ENCODE results near the gene KIAA0930.
A peak's percentile ranks its signal among the peaks of the same experiment; 100 is the strongest.

Gene KIAA0930

DNA sequence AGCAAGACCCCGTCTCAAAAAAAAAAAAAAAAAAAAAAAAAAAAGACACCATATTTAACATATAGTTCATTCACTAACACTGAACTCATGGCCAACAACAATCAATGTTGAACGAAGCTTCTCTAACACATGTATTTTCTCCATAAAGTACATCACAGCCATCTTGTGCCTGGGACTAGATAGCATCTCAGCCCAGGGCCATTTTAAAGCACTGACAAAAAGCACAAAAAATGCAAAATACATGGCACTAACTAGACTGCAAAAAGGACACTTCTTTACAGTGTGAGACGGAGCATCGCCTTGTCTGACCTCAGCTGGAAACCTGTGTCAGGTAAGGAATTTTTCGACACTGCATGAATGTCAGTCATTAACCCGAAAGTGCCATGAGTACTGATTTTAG, 23.3 kb downstream of the KIAA0930 start:
- ChIA-PET POLR2A (interaction anchor here (0.6 kb wide), 1 partner anchor 1746 kb away, joined by 3 read pairs; no protein-coding TSS in a partner anchor), CTCF (interaction anchor here (1.3 to 2.0 kb wide), 4 partner anchors 8 to 52 kb away, joined by 3 to 4 read pairs (median 4); no protein-coding TSS in a partner anchor)
- Histone ChIP-seq H3K36me3 (ENCODE audit: control insufficient read depth in 4 of 4, insufficient read depth in 4 of 4, low read length in 3 of 4) (no peaks in the 10 kb centered on the region), H3K27ac (ENCODE audit: insufficient read depth in 1 of 2, low read depth in 1 of 2, low read length in 2 of 2, poor library complexity in 1 of 2, severe bottlenecking in 2 of 2) (no peak overlapping the region), H3K27me3 (replicated peaks in 2 of 5; ENCODE audit: control insufficient read depth in 4 of 5, insufficient read depth in 5 of 5, low read length in 4 of 5) (no peaks in the 10 kb centered on the region), H3K4me1 (ENCODE audit: control extremely low read depth in 1 of 4, control insufficient read depth in 4 of 4, insufficient read depth in 4 of 4, low read length in 3 of 4) (peaks cover 0 to 35% (median 26%) of the 10 kb centered on the region in 4 experiments), H3K4me3 (ENCODE audit: control insufficient read depth in 1 of 7, extremely low read depth in 1 of 7, insufficient read depth in 4 of 7, low read depth in 2 of 7, low read length in 6 of 7) (no peak overlapping the region), H3K9me3 (ENCODE audit: control extremely low read depth in 1 of 5, control insufficient read depth in 4 of 5, insufficient read depth in 2 of 5, low read depth in 1 of 5, low read length in 4 of 5) (no peaks in the 10 kb centered on the region)
- DNase-seq = no peak
- WGBS (ENCODE audit: insufficient coverage) = 100% methylated on average over 3 of the region's 6 CpGs

DNA sequence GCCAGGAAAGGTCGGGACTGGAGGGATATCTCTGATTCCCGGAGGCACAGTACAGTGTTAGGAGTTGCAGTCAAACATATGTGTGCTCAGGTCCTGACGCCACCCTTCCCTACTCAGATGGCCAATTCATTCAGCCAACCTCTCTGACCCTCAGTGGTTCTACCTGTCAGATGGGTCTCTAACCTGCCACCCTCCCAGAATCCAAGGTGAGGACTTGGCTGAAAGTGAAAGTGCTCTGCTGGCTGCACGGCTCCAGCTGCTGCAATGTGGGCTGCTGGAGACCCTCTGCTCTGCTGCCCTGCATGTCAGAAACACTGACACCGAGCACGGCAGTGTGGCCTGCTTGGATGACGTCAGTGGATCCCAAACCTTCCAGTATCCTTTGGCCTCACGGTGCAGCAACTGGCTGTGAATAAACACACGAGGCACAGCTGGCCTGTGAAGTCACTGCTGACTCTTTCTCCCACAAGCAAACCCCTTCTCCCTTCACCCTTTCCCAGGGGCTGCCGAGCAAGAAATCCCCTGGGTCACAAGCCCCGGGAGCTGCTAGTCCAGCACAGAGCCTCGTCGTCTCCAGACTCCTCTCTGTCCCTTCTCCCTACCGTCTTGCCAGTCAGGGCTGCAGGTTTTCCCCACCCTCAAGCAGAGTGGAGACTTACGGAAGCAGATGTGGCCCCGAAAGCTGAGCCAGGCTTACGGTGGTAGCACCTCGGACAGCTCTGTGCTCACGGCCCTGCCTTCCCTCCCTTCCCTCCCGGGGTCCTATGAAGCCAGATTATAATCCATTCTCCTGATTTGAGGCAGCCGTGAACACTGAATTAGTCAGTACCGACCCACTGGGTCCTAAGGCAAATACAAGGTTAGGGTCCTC, 24.3 kb downstream of the KIAA0930 start:
- H3K27me3 ChIP-seq (replicated peaks in 2 of 5; ENCODE audit: control insufficient read depth in 4 of 5, insufficient read depth in 5 of 5, low read length in 4 of 5) = no peaks in the 10 kb centered on the region
- ChIA-PET CTCF (interaction anchor here (1.3 to 2.0 kb wide), 3 partner anchors 7 to 23 kb away, joined by 3 to 4 read pairs (median 4); no protein-coding TSS in a partner anchor), POLR2A (interaction anchor here (0.6 kb wide), 1 partner anchor 19 kb away, joined by 4 read pairs; no protein-coding TSS in a partner anchor)
- H3K36me3 ChIP-seq (ENCODE audit: control insufficient read depth in 4 of 4, insufficient read depth in 4 of 4, low read length in 3 of 4) = peaks cover 2 to 7% (median 4%) of the 10 kb centered on the region in 4 experiments
- no peak overlapping the region for H3K27ac ChIP-seq (ENCODE audit: insufficient read depth in 1 of 2, low read depth in 1 of 2, low read length in 2 of 2, poor library complexity in 1 of 2, severe bottlenecking in 2 of 2)
- H3K9me3 ChIP-seq (ENCODE audit: control extremely low read depth in 1 of 5, control insufficient read depth in 4 of 5, insufficient read depth in 2 of 5, low read depth in 1 of 5, low read length in 4 of 5) = no peaks in the 10 kb centered on the region
- H3K4me3 ChIP-seq (ENCODE audit: control insufficient read depth in 1 of 7, extremely low read depth in 1 of 7, insufficient read depth in 4 of 7, low read depth in 2 of 7, low read length in 6 of 7) = no peak overlapping the region
- no peak for DNase-seq
- H3K4me1 ChIP-seq (ENCODE audit: control extremely low read depth in 1 of 4, control insufficient read depth in 4 of 4, insufficient read depth in 4 of 4, low read length in 3 of 4) = peaks cover 0 to 26% (median 17%) of the 10 kb centered on the region in 4 experiments
- WGBS (ENCODE audit: insufficient coverage) = 86% methylated on average over 17 of the region's 22 CpGs

DNA sequence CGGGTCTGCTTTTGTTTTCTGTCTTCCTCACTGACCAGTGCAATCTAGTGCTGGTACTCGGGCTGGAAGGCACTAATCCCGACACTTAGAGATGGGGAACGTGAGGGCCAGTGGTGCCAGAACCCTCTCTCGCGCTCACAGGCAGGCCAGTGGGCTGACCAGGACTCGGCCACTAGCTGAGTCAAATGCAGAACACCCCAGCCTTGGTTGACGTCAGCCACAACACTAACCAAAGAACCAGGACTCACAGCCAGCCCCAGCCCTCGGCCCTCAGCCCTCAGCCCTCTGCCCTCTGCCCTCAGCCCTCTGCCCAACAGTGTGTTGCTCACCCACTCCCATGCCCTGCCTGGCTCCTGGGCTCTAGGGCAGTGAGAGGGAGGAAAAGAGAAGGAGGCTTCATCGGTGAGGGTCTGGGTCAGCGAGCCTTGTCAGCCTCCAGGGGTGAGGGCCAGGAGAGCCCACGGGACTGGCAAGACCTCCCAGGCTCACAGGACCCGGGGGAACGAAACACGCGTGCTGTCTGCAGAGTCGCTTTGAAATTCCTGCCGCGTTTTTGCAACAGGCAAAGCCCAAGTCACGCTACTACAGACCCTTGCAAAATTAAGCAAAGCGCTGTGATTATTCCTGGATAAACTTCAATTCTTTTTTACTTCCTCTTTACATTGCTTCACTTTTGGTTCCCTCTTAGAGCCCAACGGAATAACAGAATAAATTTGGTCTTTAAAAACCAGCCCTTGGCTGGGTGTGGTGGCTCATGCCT, 27.5 kb downstream of the KIAA0930 start:
- peak in 2 of 3 donors; percentile 49 to 58 for DNase-seq
- Histone ChIP-seq H3K4me3 (ENCODE audit: control insufficient read depth in 1 of 7, extremely low read depth in 1 of 7, insufficient read depth in 4 of 7, low read depth in 2 of 7, low read length in 6 of 7) (no peak overlapping the region), H3K27ac (ENCODE audit: insufficient read depth in 1 of 2, low read depth in 1 of 2, low read length in 2 of 2, poor library complexity in 1 of 2, severe bottlenecking in 2 of 2) (no peak overlapping the region), H3K27me3 (replicated peaks in 2 of 5; ENCODE audit: control insufficient read depth in 4 of 5, insufficient read depth in 5 of 5, low read length in 4 of 5) (no peaks in the 10 kb centered on the region), H3K4me1 (ENCODE audit: control extremely low read depth in 1 of 4, control insufficient read depth in 4 of 4, insufficient read depth in 4 of 4, low read length in 3 of 4) (peaks cover 0 to 16% (median 7%) of the 10 kb centered on the region in 4 experiments), H3K36me3 (ENCODE audit: control insufficient read depth in 4 of 4, insufficient read depth in 4 of 4, low read length in 3 of 4) (peaks cover 5 to 36% (median 23%) of the 10 kb centered on the region in 4 experiments), H3K9me3 (ENCODE audit: control extremely low read depth in 1 of 5, control insufficient read depth in 4 of 5, insufficient read depth in 2 of 5, low read depth in 1 of 5, low read length in 4 of 5) (no peaks in the 10 kb centered on the region)
- WGBS (ENCODE audit: insufficient coverage) = 67% methylated on average over 19 of the region's 22 CpGs
- ChIA-PET POLR2A (interaction anchor here (0.5 kb wide), 1 partner anchor 555 kb away, joined by 4 read pairs; no protein-coding TSS in a partner anchor), CTCF (interaction anchor here (0.8 kb wide), 1 partner anchor 50 kb away, joined by 3 read pairs; no protein-coding TSS in a partner anchor)

DNA sequence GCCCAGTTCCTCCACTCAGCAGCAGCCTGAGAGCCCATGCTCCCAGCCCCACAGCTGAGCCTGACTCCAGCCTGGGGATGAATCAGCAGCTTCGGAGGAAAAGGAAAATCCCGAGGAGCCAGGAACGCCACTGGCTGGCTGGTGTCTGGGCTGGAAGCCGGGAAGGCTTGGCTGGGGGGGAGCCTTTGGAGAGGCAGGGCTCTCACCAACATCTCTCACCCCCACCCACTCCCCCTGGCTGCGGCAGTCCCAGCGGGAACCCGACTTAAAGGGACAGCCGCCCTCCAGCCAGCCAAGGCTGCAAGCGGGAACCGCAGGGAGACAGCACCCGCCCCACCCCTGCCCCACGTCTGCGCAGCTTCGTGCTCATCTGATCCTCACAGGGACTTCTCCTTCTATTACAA, 28.4 kb downstream of the KIAA0930 start:
- Histone ChIP-seq H3K27ac (ENCODE audit: insufficient read depth in 1 of 2, low read depth in 1 of 2, low read length in 2 of 2, poor library complexity in 1 of 2, severe bottlenecking in 2 of 2) (no peak overlapping the region), H3K4me3 (ENCODE audit: control insufficient read depth in 1 of 7, extremely low read depth in 1 of 7, insufficient read depth in 4 of 7, low read depth in 2 of 7, low read length in 6 of 7) (no peak overlapping the region), H3K9me3 (ENCODE audit: control extremely low read depth in 1 of 5, control insufficient read depth in 4 of 5, insufficient read depth in 2 of 5, low read depth in 1 of 5, low read length in 4 of 5) (no peaks in the 10 kb centered on the region), H3K27me3 (replicated peaks in 2 of 5; ENCODE audit: control insufficient read depth in 4 of 5, insufficient read depth in 5 of 5, low read length in 4 of 5) (no peaks in the 10 kb centered on the region), H3K4me1 (ENCODE audit: control extremely low read depth in 1 of 4, control insufficient read depth in 4 of 4, insufficient read depth in 4 of 4, low read length in 3 of 4) (peaks cover 0 to 16% (median 7%) of the 10 kb centered on the region in 4 experiments), H3K36me3 (ENCODE audit: control insufficient read depth in 4 of 4, insufficient read depth in 4 of 4, low read length in 3 of 4) (peaks cover 5 to 43% (median 28%) of the 10 kb centered on the region in 4 experiments)
- 97% methylated on average over 6 of the region's 14 CpGs for WGBS (ENCODE audit: insufficient coverage)
- POLR2A ChIA-PET = interaction anchor here (0.5 kb wide), 1 partner anchor 554 kb away, joined by 4 read pairs; no protein-coding TSS in a partner anchor
- CTCF ChIA-PET = interaction anchor here (0.8 kb wide), 1 partner anchor 51 kb away, joined by 3 read pairs; no protein-coding TSS in a partner anchor
- DNase-seq = no peak

DNA sequence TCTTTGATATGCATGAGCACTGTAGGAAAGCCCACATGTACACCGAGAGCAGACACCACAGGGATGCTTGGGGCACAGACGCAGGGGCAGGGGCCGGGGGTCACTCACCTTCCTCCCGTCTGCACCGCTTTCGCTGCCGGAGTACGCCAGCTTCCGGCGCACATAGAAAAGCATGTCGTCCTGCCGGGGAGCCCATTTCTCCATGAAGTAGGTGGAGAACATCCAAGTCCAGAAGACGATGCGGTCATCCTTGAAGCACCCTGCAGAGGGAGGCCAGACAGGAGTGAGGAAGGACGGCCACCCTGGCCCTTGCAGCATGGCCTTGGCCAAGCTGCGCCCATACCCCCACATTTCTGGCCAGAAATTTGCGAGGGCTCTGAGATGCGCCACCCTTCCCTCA, 28.8 kb downstream of the KIAA0930 start:
- ChIA-PET POLR2A (no interaction called here), CTCF (no interaction called here)
- H3K27ac ChIP-seq (ENCODE audit: insufficient read depth in 1 of 2, low read depth in 1 of 2, low read length in 2 of 2, poor library complexity in 1 of 2, severe bottlenecking in 2 of 2) = no peak overlapping the region
- no peaks in the 10 kb centered on the region for H3K27me3 ChIP-seq (replicated peaks in 2 of 5; ENCODE audit: control insufficient read depth in 4 of 5, insufficient read depth in 5 of 5, low read length in 4 of 5)
- WGBS (ENCODE audit: insufficient coverage) = over 99% methylated on average over 14 of the region's 18 CpGs
- DNase-seq = no peak
- peaks cover 0 to 16% (median 7%) of the 10 kb centered on the region in 4 experiments for H3K4me1 ChIP-seq (ENCODE audit: control extremely low read depth in 1 of 4, control insufficient read depth in 4 of 4, insufficient read depth in 4 of 4, low read length in 3 of 4)
- H3K9me3 ChIP-seq (ENCODE audit: control extremely low read depth in 1 of 5, control insufficient read depth in 4 of 5, insufficient read depth in 2 of 5, low read depth in 1 of 5, low read length in 4 of 5) = no peaks in the 10 kb centered on the region
- H3K36me3 ChIP-seq (ENCODE audit: control insufficient read depth in 4 of 4, insufficient read depth in 4 of 4, low read length in 3 of 4) = peaks cover 5 to 43% (median 28%) of the 10 kb centered on the region in 4 experiments
- H3K4me3 ChIP-seq (ENCODE audit: control insufficient read depth in 1 of 7, extremely low read depth in 1 of 7, insufficient read depth in 4 of 7, low read depth in 2 of 7, low read length in 6 of 7) = no peak overlapping the region

DNA sequence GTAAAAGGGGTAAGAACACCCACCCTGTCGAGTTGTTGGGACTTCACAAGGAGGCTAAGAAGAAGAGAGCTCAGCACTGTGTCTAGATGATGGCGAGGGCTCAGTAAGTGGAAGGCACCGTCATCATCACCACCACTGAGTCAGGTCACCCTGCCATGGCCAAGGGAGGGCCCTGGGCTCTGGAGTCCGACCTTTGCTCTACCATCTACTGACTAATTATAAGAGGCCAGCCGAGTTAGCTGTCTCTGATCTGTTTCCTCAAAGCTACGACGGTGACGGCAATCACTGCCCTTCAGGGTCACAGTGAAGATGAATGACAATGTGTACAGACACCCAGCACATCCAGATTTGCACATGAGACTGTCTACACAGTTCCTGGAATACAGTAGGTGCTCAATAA, 29.3 kb downstream of the KIAA0930 start:
- Histone ChIP-seq H3K9me3 (ENCODE audit: control extremely low read depth in 1 of 5, control insufficient read depth in 4 of 5, insufficient read depth in 2 of 5, low read depth in 1 of 5, low read length in 4 of 5) (no peaks in the 10 kb centered on the region), H3K36me3 (ENCODE audit: control insufficient read depth in 4 of 4, insufficient read depth in 4 of 4, low read length in 3 of 4) (peaks cover 5 to 44% (median 28%) of the 10 kb centered on the region in 4 experiments), H3K27ac (ENCODE audit: insufficient read depth in 1 of 2, low read depth in 1 of 2, low read length in 2 of 2, poor library complexity in 1 of 2, severe bottlenecking in 2 of 2) (no peak overlapping the region), H3K4me3 (ENCODE audit: control insufficient read depth in 1 of 7, extremely low read depth in 1 of 7, insufficient read depth in 4 of 7, low read depth in 2 of 7, low read length in 6 of 7) (no peak overlapping the region), H3K4me1 (ENCODE audit: control extremely low read depth in 1 of 4, control insufficient read depth in 4 of 4, insufficient read depth in 4 of 4, low read length in 3 of 4) (peaks cover 0 to 16% (median 7%) of the 10 kb centered on the region in 4 experiments), H3K27me3 (replicated peaks in 2 of 5; ENCODE audit: control insufficient read depth in 4 of 5, insufficient read depth in 5 of 5, low read length in 4 of 5) (no peaks in the 10 kb centered on the region)
- WGBS (ENCODE audit: insufficient coverage) = 96% methylated on average over 8 of the region's 8 CpGs
- CTCF ChIA-PET = interaction anchor here (3.7 kb wide), 1 partner anchor 9 kb away, joined by 12 read pairs; no protein-coding TSS in a partner anchor
- POLR2A ChIA-PET = no interaction called here
- DNase-seq = no peak

All from common myeloid progenitor, CD34-positive (primary cell).